HG03558 (cell line): ENCODE measurements around the gene MPLKIP.
"Not testable (repeated sequence)": the region's sequence is repeated elsewhere in the genome, so short reads cannot be mapped to it uniquely, and the experiment has no call there.

ENCODE experiments used
- ATAC-seq: cut with Tn5 transposase; IDR thresholded peaks from one replicate; pipeline ENCODE4 v1.9.1; 2021; ENCODE audit warnings: moderate number of reproducible peaks; ENCODE audit not compliant: unreplicated experiment; ENCODE audit errors: extremely low read depth

The MPLKIP gene

GRCh38 chr7:40134428-40135316, at the start of gene MPLKIP, which contains the start of gene SUGCT:
TSS of gene MPLKIP (minus strand) at chr7:40134622. CDS start at chr7:40134567, 55 bp downstream.
TSS of gene SUGCT (plus strand) at chr7:40135005.
- ATAC-seq = peak; percentile 57

GRCh38 chr7:40182452-40182851, 48.0 kb upstream of the MPLKIP start:
- ATAC-seq = no peak

GRCh38 chr7:40177071-40177470, 42.6 kb upstream of the MPLKIP start:
- no peak for ATAC-seq

GRCh38 chr7:40175725-40176510, 41.5 kb upstream of the MPLKIP start:
- no peak for ATAC-seq

GRCh38 chr7:40175256-40175655, 40.8 kb upstream of the MPLKIP start:
- not testable (repeated sequence) for ATAC-seq

- ATAC-seq = not testable (repeated sequence)
These were observed 38.7 kb upstream of the MPLKIP start for GRCh38 chr7:40173121-40173520.

GRCh38 chr7:40168266-40168665, 33.8 kb upstream of the MPLKIP start:
- not testable (repeated sequence) for ATAC-seq

- ATAC-seq = no peak
These were observed 32.9 kb upstream of the MPLKIP start for GRCh38 chr7:40167291-40167690.

GRCh38 chr7:40165216-40165615, 30.8 kb upstream of the MPLKIP start:
- no peak for ATAC-seq

- ATAC-seq = no peak
These were observed 28.1 kb upstream of the MPLKIP start for GRCh38 chr7:40162516-40162915.

- ATAC-seq = no peak
These were observed 22.6 kb upstream of the MPLKIP start for GRCh38 chr7:40156988-40157387.

- no peak for ATAC-seq
These were observed 17.1 kb upstream of the MPLKIP start for GRCh38 chr7:40151504-40151903.

GRCh38 chr7:40148671-40149070, 14.2 kb upstream of the MPLKIP start:
- ATAC-seq = no peak

GRCh38 chr7:40148247-40148580, 13.8 kb upstream of the MPLKIP start:
- not testable (repeated sequence) for ATAC-seq

GRCh38 chr7:40147371-40148246, 13.2 kb upstream of the MPLKIP start:
- ATAC-seq = no peak

- ATAC-seq = not testable (repeated sequence)
These were observed 11.2 kb upstream of the MPLKIP start for GRCh38 chr7:40145596-40146130.

- not testable (repeated sequence) for ATAC-seq
These were observed 7.5 kb upstream of the MPLKIP start for GRCh38 chr7:40141916-40142315.

GRCh38 chr7:40139891-40140290, 5.5 kb upstream of the MPLKIP start:
- ATAC-seq = not testable (repeated sequence)

- ATAC-seq = no peak
These were observed 4.6 kb upstream of the MPLKIP start for GRCh38 chr7:40138973-40139372.

- ATAC-seq = no peak
These were observed 3.1 kb upstream of the MPLKIP start for GRCh38 chr7:40137563-40137962.
